K562 (cell line): ENCODE measurements around the gene UBE2M. TPM values are rescaled to one million over a fixed set of nuclear protein-coding genes. Genes with fewer than 3 reads are reported as not detected.

Experiments used
- CREB1 ChIP-seq, 2 experiments: sonication (generic) in 1 of 2; formaldehyde crosslinking in 1 of 2; IDR thresholded peaks; 2 replicates each; pipeline versions ENCODE4 v1.6.1 to v1.8.0; 2012 to 2022; ENCODE audit warnings: inconsistent platforms in 1 of 2, mild to moderate bottlenecking in 1 of 2, missing genetic modification reagents in 1 of 2, moderate library complexity in 1 of 2
- GTF2F1 ChIP-seq: IDR thresholded peaks from 2 replicates; pipeline ENCODE4 v1.6.1; 2011; ENCODE audit warnings: low read depth, low read length, improper control_type of control experiment
- LARP7 ChIP-seq: fragments of 450-650 bp; IDR thresholded peaks from 2 replicates; pipeline ENCODE4 v1.6.1; 2016
- MEF2D ChIP-seq: conservative IDR thresholded peaks from 2 replicates; pipeline ENCODE4 v1.6.1; 2016; ENCODE audit warnings: low read depth, missing genetic modification characterization, missing compliant biosample characterization
- NBN ChIP-seq: fragments of 450-650 bp; IDR thresholded peaks from 2 replicates; pipeline ENCODE4 v1.6.1; 2016; ENCODE audit warnings: low read depth, mild to moderate bottlenecking
- NFXL1 ChIP-seq: fragments of 450-650 bp; formaldehyde crosslinking; IDR thresholded peaks from 2 replicates; pipeline ENCODE4 v1.4.0; 2021; ENCODE audit warnings: mild to moderate bottlenecking
- NRF1 ChIP-seq, 2 experiments: fragments of 450-650 bp; IDR thresholded peaks in 1 of 2; conservative IDR thresholded peaks in 1 of 2; 2 replicates each; pipeline ENCODE4 v1.6.1; 2014; ENCODE audit warnings: mild to moderate bottlenecking in 2 of 2
- PCBP2 ChIP-seq: fragments of 200-400 bp; formaldehyde crosslinking; IDR thresholded peaks from 2 replicates; pipeline ENCODE4 v1.6.1; 2018; ENCODE audit warnings: low read length, low read depth, mild to moderate bottlenecking, moderate library complexity; ENCODE audit not compliant: poor library complexity, severe bottlenecking
- POLR2B ChIP-seq: fragments of 450-650 bp; IDR thresholded peaks from 2 replicates; pipeline ENCODE4 v1.6.1; 2018; ENCODE audit warnings: low read depth; ENCODE audit not compliant: partially characterized antibody
- SETDB1 ChIP-seq: IDR thresholded peaks from one replicate; pipeline ENCODE4 v1.6.1; 2012; ENCODE audit warnings: low read length, control low read depth, inconsistent platforms
- SRF ChIP-seq, 2 experiments: fragments of 250-450, 450-650 bp in 1 of 2; sonication (Bioruptor Pico) in 1 of 2; sonication (generic) in 1 of 2; formaldehyde crosslinking; IDR thresholded peaks; 2 replicates each; pipeline versions ENCODE4 v1.5.0 to v1.5.1; 2020 to 2022; ENCODE audit warnings: mild to moderate bottlenecking in 1 of 2, missing genetic modification reagents in 1 of 2
- U2AF1 ChIP-seq: fragments of 200-400 bp; formaldehyde crosslinking; optimal IDR thresholded peaks from 2 replicates; pipeline ENCODE3; 2017; ENCODE audit warnings: mild to moderate bottlenecking, low read depth, low read length, moderate library complexity
- ZNF239 ChIP-seq: fragments of 250-450 bp; sonication (Bioruptor Pico); IDR thresholded peaks from 2 replicates; pipeline ENCODE4 v1.4.0; 2020; ENCODE audit warnings: mild to moderate bottlenecking
- ZNF384 ChIP-seq: IDR thresholded peaks from 2 replicates; pipeline ENCODE4 v1.6.1; 2012; ENCODE audit warnings: low read depth, low read length, improper control_type of control experiment
- ZNF668 ChIP-seq: fragments of 250-450 bp; sonication (Bioruptor Pico); IDR thresholded peaks from 2 replicates; pipeline ENCODE4 v1.8.0; 2022; ENCODE audit warnings: mild to moderate bottlenecking, inconsistent platforms
- ZNF695 ChIP-seq: fragments of 450-650 bp; formaldehyde crosslinking; IDR thresholded peaks from 2 replicates; pipeline ENCODE4 v1.4.0; 2020; ENCODE audit warnings: mild to moderate bottlenecking, moderate library complexity
- polyA plus RNA-seq, 8 experiments: library from polyadenylated mRNA; depleted of rRNA in 4 of 8; stranded (reverse) in 5 of 8; unstranded in 3 of 8; fragments of >200 nt; fragmentation: Nextera tagmentation in 2 of 8; fragmentation: Illumina TruSeq in 1 of 8; extraction: Ambion mirVana in 2 of 8; extraction: Trizol in 1 of 8; gene quantifications; 2 replicates each; pipeline versions ENCODE4 v1.2.1 to v1.2.3, GENCODE V29; 2011 to 2014; ENCODE audit warnings: inconsistent platforms in 1 of 8, missing spikeins in 1 of 8
- total RNA-seq, 7 experiments: library from RNA; depleted of rRNA in 6 of 7; stranded (reverse); fragments of >200 nt in 6 of 7; fragmentation: Illumina TruSeq in 2 of 7; extraction: Trizol in 2 of 7; gene quantifications; 2 replicates each; pipeline versions ENCODE4 v1.2.1 to v1.2.3, GENCODE V29; 2011 to 2021; ENCODE audit warnings: low replicate concordance in 1 of 7
- TF ChIP-seq, protein P1 (sequence below): sonication (generic); formaldehyde crosslinking; IDR thresholded peaks from 2 replicates; pipeline ENCODE4 v1.8.1; 2023; ENCODE audit warnings: mild to moderate bottlenecking, missing genetic modification reagents
- TF ChIP-seq, protein P2 (sequence below): sonication (generic); formaldehyde crosslinking; IDR thresholded peaks from 2 replicates; pipeline ENCODE4 v1.9.0; 2022; ENCODE audit warnings: mild to moderate bottlenecking, missing genetic modification reagents
- TF ChIP-seq, protein P3 (sequence below): sonication (generic); formaldehyde crosslinking; IDR thresholded peaks from 2 replicates; pipeline ENCODE4 v1.8.1; 2022; ENCODE audit warnings: missing genetic modification reagents
- TF ChIP-seq, protein P4 (sequence below): sonication (generic); formaldehyde crosslinking; IDR thresholded peaks from 2 replicates; pipeline ENCODE4 v1.8.0; 2022; ENCODE audit warnings: mild to moderate bottlenecking, missing genetic modification reagents, borderline replicate concordance
- TF ChIP-seq, protein P5 (sequence below): fragments of 250-450 bp; sonication (Bioruptor Pico); IDR thresholded peaks from 2 replicates; pipeline ENCODE4 v1.4.0; 2020

Gene UBE2M
- total and polyA plus RNA-seq, 9 of the 15 experiments (the other 6 are each of a cell fraction or from before 2014, with no cell fraction given), result 0.92 to 163 (median 85.7) TPM

DNA sequence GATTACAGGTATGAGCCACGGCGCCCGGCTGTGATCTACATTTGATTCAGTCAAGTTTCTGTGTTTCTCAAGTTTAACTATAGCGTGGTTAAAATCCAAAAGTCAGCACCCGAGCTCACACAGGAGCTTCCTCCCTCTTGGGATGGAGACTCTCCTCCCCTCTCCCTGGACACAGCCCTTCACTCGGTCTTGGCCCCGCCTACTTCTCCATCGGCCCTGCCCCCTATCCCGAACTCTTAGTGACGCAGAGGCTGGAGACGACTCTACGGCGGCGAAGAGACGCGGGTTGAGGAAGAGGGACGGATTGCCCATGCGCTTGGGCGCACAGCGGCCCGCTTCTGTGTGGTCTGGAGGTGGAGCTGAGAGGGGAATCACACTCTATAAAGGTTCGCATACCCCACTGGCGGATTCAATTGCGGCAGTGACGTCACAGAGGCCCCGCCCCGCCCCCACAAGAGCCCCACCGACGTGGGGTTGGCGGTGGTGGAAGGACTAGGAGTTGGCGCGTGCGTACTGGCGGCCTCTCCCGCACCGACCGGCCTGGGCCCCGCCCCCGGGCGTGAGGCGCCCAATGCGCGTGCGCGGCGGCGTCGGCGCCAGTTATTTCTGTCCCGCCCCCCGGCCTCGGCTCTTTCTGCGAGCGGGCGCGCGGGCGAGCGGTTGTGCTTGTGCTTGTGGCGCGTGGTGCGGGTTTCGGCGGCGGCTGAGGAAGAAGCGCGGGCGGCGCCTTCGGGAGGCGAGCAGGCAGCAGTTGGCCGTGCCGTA is 14.4 kb downstream of the UBE2M start, which contains the start of gene TRIM28 (continued):
- peak; percentile 75 for TF ChIP-seq U2AF1
- TF ChIP-seq, protein P1, sequence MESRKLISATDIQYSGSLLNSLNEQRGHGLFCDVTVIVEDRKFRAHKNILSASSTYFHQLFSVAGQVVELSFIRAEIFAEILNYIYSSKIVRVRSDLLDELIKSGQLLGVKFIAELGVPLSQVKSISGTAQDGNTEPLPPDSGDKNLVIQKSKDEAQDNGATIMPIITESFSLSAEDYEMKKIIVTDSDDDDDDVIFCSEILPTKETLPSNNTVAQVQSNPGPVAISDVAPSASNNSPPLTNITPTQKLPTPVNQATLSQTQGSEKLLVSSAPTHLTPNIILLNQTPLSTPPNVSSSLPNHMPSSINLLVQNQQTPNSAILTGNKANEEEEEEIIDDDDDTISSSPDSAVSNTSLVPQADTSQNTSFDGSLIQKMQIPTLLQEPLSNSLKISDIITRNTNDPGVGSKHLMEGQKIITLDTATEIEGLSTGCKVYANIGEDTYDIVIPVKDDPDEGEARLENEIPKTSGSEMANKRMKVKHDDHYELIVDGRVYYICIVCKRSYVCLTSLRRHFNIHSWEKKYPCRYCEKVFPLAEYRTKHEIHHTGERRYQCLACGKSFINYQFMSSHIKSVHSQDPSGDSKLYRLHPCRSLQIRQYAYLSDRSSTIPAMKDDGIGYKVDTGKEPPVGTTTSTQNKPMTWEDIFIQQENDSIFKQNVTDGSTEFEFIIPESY (CRISPR knock-in tag), result peak; percentile 50; the same call in 1 of the 2 replicates
- TF ChIP-seq SRF (CRISPR knock-in tag; IDR thresholded peaks at IDR 0.05), result 0 out of 4 replicates have a peak, but pooled peaks of 1 of the 2 experiments have one; percentile 22
- no peak for TF ChIP-seq ZNF668 (CRISPR knock-in tag)
- peak; percentile 98 for TF ChIP-seq NRF1 (conservative IDR thresholded peaks at IDR 0.05 in 1 of 2, IDR thresholded peaks at IDR 0.05 in 1 of 2)
- TF ChIP-seq, protein P2, sequence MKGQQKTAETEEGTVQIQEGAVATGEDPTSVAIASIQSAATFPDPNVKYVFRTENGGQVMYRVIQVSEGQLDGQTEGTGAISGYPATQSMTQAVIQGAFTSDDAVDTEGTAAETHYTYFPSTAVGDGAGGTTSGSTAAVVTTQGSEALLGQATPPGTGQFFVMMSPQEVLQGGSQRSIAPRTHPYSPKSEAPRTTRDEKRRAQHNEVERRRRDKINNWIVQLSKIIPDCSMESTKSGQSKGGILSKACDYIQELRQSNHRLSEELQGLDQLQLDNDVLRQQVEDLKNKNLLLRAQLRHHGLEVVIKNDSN (CRISPR knock-in tag), result no peak
- TF ChIP-seq CREB1 (IDR thresholded peaks at IDR 0.05), result peak; percentile 88
- TF ChIP-seq CREB1 (CRISPR knock-in tag; IDR thresholded peaks at IDR 0.05), result peak; percentile 95
- peak; percentile 94 for TF ChIP-seq GTF2F1
- TF ChIP-seq, protein P3, sequence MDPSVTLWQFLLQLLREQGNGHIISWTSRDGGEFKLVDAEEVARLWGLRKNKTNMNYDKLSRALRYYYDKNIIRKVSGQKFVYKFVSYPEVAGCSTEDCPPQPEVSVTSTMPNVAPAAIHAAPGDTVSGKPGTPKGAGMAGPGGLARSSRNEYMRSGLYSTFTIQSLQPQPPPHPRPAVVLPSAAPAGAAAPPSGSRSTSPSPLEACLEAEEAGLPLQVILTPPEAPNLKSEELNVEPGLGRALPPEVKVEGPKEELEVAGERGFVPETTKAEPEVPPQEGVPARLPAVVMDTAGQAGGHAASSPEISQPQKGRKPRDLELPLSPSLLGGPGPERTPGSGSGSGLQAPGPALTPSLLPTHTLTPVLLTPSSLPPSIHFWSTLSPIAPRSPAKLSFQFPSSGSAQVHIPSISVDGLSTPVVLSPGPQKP (CRISPR knock-in tag), result no peak
- no peak for TF ChIP-seq SETDB1
- TF ChIP-seq PCBP2, result no peak
- no peak for TF ChIP-seq MEF2D
- TF ChIP-seq ZNF384, result no peak
- peak; percentile 92 for TF ChIP-seq POLR2B
- TF ChIP-seq, protein P4, sequence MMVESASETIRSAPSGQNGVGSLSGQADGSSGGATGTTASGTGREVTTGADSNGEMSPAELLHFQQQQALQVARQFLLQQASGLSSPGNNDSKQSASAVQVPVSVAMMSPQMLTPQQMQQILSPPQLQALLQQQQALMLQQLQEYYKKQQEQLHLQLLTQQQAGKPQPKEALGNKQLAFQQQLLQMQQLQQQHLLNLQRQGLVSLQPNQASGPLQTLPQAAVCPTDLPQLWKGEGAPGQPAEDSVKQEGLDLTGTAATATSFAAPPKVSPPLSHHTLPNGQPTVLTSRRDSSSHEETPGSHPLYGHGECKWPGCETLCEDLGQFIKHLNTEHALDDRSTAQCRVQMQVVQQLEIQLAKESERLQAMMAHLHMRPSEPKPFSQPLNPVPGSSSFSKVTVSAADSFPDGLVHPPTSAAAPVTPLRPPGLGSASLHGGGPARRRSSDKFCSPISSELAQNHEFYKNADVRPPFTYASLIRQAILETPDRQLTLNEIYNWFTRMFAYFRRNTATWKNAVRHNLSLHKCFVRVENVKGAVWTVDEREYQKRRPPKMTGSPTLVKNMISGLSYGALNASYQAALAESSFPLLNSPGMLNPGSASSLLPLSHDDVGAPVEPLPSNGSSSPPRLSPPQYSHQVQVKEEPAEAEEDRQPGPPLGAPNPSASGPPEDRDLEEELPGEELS (CRISPR knock-in tag), result peak; percentile 73
- TF ChIP-seq, protein P5, sequence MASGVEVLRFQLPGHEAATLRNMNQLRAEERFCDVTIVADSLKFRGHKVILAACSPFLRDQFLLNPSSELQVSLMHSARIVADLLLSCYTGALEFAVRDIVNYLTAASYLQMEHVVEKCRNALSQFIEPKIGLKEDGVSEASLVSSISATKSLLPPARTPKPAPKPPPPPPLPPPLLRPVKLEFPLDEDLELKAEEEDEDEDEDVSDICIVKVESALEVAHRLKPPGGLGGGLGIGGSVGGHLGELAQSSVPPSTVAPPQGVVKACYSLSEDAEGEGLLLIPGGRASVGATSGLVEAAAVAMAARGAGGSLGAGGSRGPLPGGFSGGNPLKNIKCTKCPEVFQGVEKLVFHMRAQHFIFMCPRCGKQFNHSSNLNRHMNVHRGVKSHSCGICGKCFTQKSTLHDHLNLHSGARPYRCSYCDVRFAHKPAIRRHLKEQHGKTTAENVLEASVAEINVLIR (CRISPR knock-in tag), result peak; percentile 88
- no peak for TF ChIP-seq LARP7
- TF ChIP-seq ZNF239, result no peak
- no peak for TF ChIP-seq NFXL1
- peak; percentile 96 for TF ChIP-seq NBN
- no peak for TF ChIP-seq ZNF695 (CRISPR knock-in tag)
